ENCODE measurements around the gene MTHFD2L. TPM values are rescaled to one million over a fixed set of nuclear protein-coding genes. Genes with fewer than 3 reads are reported as not detected.
A peak's percentile ranks its signal among the peaks of the same experiment; 100 is the strongest.

The MTHFD2L gene
- total RNA-seq, 1 experiment from 2014 or later = 11.6 TPM

GRCh38 chr4:74203467-74203866, 45.5 kb downstream of the MTHFD2L start:
- H3K9ac ChIP-seq (ENCODE audit: extremely low read depth, insufficient read length, low read length) = no peak overlapping the region

More at GRCh38 chr4:74203467-74203866, 45.5 kb downstream of the MTHFD2L start:
- H3T11ph ChIP-seq (ENCODE audit: low read length) = no peak overlapping the region
- no peak overlapping the region for H3K4me2 ChIP-seq (ENCODE audit: insufficient read depth, insufficient read length, low read length)
- peaks cover 3% of the 10 kb centered on the region; the same call in 1 of the 2 replicates for H3K4me1 ChIP-seq (ENCODE audit: insufficient read depth, low read length)
- H3K27ac Mint-ChIP-seq = peak overlapping the region in 1 of 3 experiments; percentile 60; a peak in 2 of 7 replicates
- H2BK12ac ChIP-seq (ENCODE audit: insufficient read length, low read depth, low read length) = no peak overlapping the region
- WGBS (ENCODE audit: extremely low coverage, insufficient read length, low lambda C conversion rate) = no CpG with 5 or more reads among the region's 3 CpGs
- no peak overlapping the region for H3K4me3 Mint-ChIP-seq
- H2BK120ac ChIP-seq (ENCODE audit: low read depth, low read length, poor library complexity, severe bottlenecking) = no peak overlapping the region
- no peak overlapping the region for H2BK5ac ChIP-seq (ENCODE audit: insufficient read length, low read length)
- no peaks in the 10 kb centered on the region for H3K27me3 Mint-ChIP-seq (ENCODE audit: low read depth)
- no peaks in the 10 kb centered on the region; a peak in 2 of 7 replicates for H3K36me3 Mint-ChIP-seq (ENCODE audit: insufficient read depth in 1 of 3, low read depth in 3 of 3)
- no peak overlapping the region for H3K27ac ChIP-seq (ENCODE audit: insufficient read length, low read depth, low read length)
- H3K23ac ChIP-seq (ENCODE audit: insufficient read length, low read depth, low read length) = no peak overlapping the region
- no peaks in the 10 kb centered on the region for H3K23me2 ChIP-seq (ENCODE audit: insufficient read length, low read depth, low read length, poor library complexity, severe bottlenecking)
- no peak for TF ChIP-seq CTCF (conservative IDR thresholded peaks at IDR 0.05)
- H2BK15ac ChIP-seq (ENCODE audit: low read depth, low read length) = no peak overlapping the region
- H2AK5ac ChIP-seq (ENCODE audit: insufficient read length, low read length) = no peak overlapping the region
- no peak overlapping the region for H4K91ac ChIP-seq (ENCODE audit: insufficient read length, low read depth, low read length)
- H4K8ac ChIP-seq (replicated peaks; ENCODE audit: insufficient read length, low read depth, low read length) = no peak overlapping the region
- no peak overlapping the region for H3K14ac ChIP-seq (ENCODE audit: insufficient read depth, low read length)
- H4K20me1 ChIP-seq (ENCODE audit: control insufficient read depth, insufficient read depth, insufficient read length) = no peaks in the 10 kb centered on the region
- no peak overlapping the region for H3K4ac ChIP-seq (ENCODE audit: low read depth, low read length)
- no peaks in the 10 kb centered on the region for H3K79me2 ChIP-seq (ENCODE audit: insufficient read depth, low read length)
- no peak overlapping the region for H2BK20ac ChIP-seq (ENCODE audit: low read depth, low read length, poor library complexity, severe bottlenecking)
- no peak overlapping the region for H3K18ac ChIP-seq (ENCODE audit: insufficient read length, low read depth, low read length)
- no peaks in the 10 kb centered on the region for H3K9me3 Mint-ChIP-seq
- no peak overlapping the region for H4K5ac ChIP-seq (ENCODE audit: insufficient read length, low read depth, low read length)
- peaks cover 9 to 10% of the 10 kb centered on the region in 2 experiments for H3K4me1 Mint-ChIP-seq
- no peak overlapping the region for H2AFZ ChIP-seq (ENCODE audit: low read length)
- no peaks in the 10 kb centered on the region for H3K27me3 ChIP-seq (ENCODE audit: insufficient read depth, low read length)
- H3K9me3 ChIP-seq (ENCODE audit: control insufficient read depth, low read depth, low read length) = no peaks in the 10 kb centered on the region
- H3K79me1 ChIP-seq (ENCODE audit: insufficient read depth, low read depth, low read length, poor library complexity, severe bottlenecking) = no peaks in the 10 kb centered on the region
- H3K56ac ChIP-seq (ENCODE audit: insufficient read length, low read depth, low read length) = no peak overlapping the region
- DNase-seq = no peak

Measured in H9 (cell line).